Gastroesophageal sphincter (tissue), 4 donors: ENCODE results near the gene OR5A2. TPM values are rescaled to one million over a fixed set of nuclear protein-coding genes. Genes with fewer than 3 reads are reported as not detected.
"Not testable (repeated sequence)": the region's sequence is repeated elsewhere in the genome, so short reads cannot be mapped to it uniquely, and the experiment has no call there.

Experiments used
- ATAC-seq: fragments of 150-250 bp; one replicate; pipeline ENCODE4 v1.9.1; 2016; ENCODE audit warnings: mild to moderate bottlenecking, moderate library complexity
- H3K27ac ChIP-seq, 4 donors: fragments of 200-600 bp; sonication (generic) in 3 of 4; 1 replicate in 3 of 4; 2 replicates in 1 of 4; pipeline ENCODE4 v1.5.1; 2016 to 2019
- H3K27me3 ChIP-seq: fragments of 200-600 bp; sonication (generic); one replicate; pipeline ENCODE4 v1.5.1; 2019
- H3K36me3 ChIP-seq, 2 donors: fragments of 200-600 bp; sonication (generic); one replicate each; pipeline ENCODE4 v1.5.1; 2019; ENCODE audit warnings: control low read depth in 1 of 2
- H3K4me1 ChIP-seq, 3 donors: fragments of 200-600 bp; sonication (generic); 1 replicate in 2 of 3; 2 replicates in 1 of 3; pipeline ENCODE4 v1.5.1; 2016 to 2019; ENCODE audit warnings: control low read depth in 2 of 3
- H3K4me3 ChIP-seq, 2 donors: fragments of 200-600 bp; sonication (generic); one replicate each; pipeline ENCODE4 v1.5.1; 2019; ENCODE audit warnings: mild to moderate bottlenecking in 1 of 2, moderate library complexity in 1 of 2
- H3K9me3 ChIP-seq, 3 donors: fragments of 200-600 bp; sonication (generic); one replicate each; pipeline ENCODE4 v1.5.1; 2017 to 2019; ENCODE audit warnings: control low read depth in 2 of 3
- CTCF ChIP-seq, 4 experiments: fragments of 200-600 bp in 2 of 4; fragments of 450-650 bp in 2 of 4; sonication (generic) in 1 of 4; IDR thresholded peaks; one replicate each; pipeline ENCODE4 v1.5.1; 2017 to 2019; ENCODE audit warnings: antibody characterized with exemption in 4 of 4, mild to moderate bottlenecking in 2 of 4, moderate library complexity in 2 of 4
- EP300 ChIP-seq: sonication (generic); formaldehyde crosslinking; IDR thresholded peaks from one replicate; pipeline ENCODE4 v1.6.1; 2017; ENCODE audit warnings: antibody characterized with exemption, mild to moderate bottlenecking
- POLR2A ChIP-seq, 2 donors: fragments of 450-650 bp; IDR thresholded peaks; one replicate each; pipeline ENCODE4 v1.6.1; 2017; ENCODE audit warnings: antibody characterized with exemption in 2 of 2, mild to moderate bottlenecking in 2 of 2, moderate library complexity in 1 of 2
- POLR2AphosphoS5 ChIP-seq: sonication (generic); formaldehyde crosslinking; IDR thresholded peaks from one replicate; pipeline ENCODE4 v1.6.1; 2017; ENCODE audit warnings: antibody characterized with exemption
- WGBS, 2 donors: methylation state at CpG; one replicate each; pipeline ENCODE4 v1.1.5; 2018; ENCODE audit warnings: low coverage in 1 of 2; 5-methylcytosine and 5-hydroxymethylcytosine counted together
- total RNA-seq, 4 donors: library from RNA; depleted of rRNA; stranded (reverse); fragments of >200 nt; gene quantifications; one replicate each; pipeline ENCODE4 v1.1.0, GENCODE V29; 2016

The OR5A2 gene
- total RNA-seq, 4 donors from 2014 or later = not detected

DNA sequence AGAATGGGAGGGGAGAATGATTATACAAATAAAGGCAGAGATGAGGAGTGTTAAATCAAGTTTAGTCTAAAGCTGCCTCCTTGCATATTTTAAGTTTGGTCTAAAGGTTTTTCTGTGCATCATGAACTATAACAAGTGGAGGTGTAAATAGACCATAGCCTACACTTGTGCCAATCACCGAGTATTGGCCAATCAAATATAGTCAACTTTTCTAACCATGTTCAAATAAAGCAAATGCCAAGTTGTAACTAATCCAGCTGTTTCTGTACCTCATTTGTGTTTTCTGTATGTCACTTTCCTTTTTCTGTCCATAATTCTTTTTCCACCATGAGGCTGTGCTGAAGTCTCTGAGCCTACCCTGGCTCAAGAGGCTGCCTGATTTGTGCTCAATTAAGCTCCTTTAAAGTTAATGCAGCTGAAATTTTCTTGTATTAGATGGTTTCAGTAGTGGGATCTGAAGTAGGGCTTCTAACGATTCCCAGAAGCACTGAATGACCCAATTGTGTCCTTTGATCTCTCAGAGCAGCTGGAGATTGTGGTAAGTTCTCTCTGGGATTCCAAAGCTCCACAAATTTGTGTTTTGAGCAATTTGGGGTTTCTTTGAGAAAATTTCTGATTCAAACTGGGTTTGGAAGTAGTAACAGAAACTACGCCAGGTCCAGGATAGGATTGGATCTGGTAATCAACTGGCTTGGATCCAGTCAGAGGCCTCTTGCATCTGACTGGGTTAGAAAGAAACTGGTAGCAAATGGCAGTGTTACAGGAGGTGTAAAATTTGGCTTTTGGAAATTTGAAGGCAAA, 25.6 kb downstream of the OR5A2 start:
- Histone ChIP-seq H3K4me1 (no peaks in the 10 kb centered on the region), H3K4me3 (no peak overlapping the region), H3K27ac (no peak overlapping the region), H3K36me3 (no peaks in the 10 kb centered on the region), H3K27me3 (no peaks in the 10 kb centered on the region), H3K9me3 (no peaks in the 10 kb centered on the region)
- WGBS, 2 donors = 65 to 90% methylated on average over 2 to 3 of the region's 3 CpGs
- ATAC-seq = no peak
- TF ChIP-seq POLR2A (IDR thresholded peaks at IDR 0.05) (no peak), POLR2AphosphoS5 (no peak), EP300 (no peak), CTCF (IDR thresholded peaks at IDR 0.05) (no peak)

DNA sequence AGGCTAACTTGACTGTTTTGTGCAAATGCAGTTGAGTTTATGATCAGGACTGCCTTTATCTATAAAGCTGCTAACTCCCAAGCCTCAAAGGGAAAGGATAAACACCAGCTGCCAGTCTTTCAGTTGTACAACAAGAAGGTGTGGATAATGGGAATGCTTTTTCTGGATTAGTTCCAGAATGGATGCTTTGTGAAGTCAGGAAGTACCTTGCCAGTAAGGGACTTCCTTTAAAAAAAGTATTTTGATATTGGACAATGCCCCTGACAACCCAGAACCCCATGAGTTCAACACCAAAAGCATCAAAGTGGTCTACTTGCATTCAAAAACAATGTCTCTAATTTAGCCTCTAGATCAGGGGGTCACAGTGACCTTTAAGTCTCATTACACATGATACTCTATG, 32.0 kb downstream of the OR5A2 start:
- Histone ChIP-seq H3K36me3 (no peaks in the 10 kb centered on the region), H3K9me3 (no peaks in the 10 kb centered on the region), H3K27ac (no peak overlapping the region), H3K4me1 (no peaks in the 10 kb centered on the region), H3K27me3 (no peaks in the 10 kb centered on the region), H3K4me3 (no peak overlapping the region)
- ATAC-seq = no peak
- TF ChIP-seq POLR2AphosphoS5 (no peak), EP300 (no peak)

DNA sequence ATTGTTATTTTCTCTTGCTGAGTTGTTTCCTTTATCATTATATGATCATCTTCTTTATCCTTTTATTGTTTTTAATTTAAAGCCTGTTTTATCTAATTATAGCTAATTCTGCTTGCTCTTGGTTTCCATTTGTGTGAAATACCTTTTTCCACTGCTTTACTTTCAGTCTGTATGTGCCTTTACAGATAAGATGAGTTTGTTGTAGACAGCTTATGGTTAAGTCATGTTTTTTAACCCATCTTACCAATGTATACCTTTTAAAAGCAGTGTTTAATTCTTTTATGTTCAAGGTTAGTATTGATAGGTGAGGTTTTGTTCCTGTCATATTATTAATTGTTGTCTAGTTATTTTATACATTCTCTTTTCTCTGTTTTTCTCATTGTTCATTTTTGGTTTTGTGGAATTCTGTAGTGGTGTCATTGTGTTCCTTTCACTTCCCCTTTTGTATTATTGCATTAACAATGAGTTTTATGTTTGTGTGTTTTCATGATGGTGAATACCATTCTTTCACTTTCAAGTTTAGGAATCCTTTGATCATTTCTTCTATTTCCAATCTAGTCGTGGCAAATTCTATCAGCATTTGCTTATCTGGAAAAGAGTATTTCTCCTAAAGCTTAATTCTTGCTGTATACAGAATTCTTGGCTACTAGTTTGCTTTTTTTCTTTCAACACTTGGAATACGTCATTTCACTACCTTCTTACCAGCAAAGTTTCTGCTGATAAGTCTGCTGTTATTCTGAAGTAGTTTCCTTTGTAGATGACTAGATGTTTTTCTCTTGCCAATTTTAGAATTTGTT, 45.8 kb downstream of the OR5A2 start:
- WGBS, 2 donors = 46 to 50% methylated on average over 2 of the region's 2 CpGs
- Histone ChIP-seq H3K36me3 (no peaks in the 10 kb centered on the region), H3K4me3 (no peak overlapping the region), H3K9me3 (peaks cover 0 to 10% (median 0%) of the 10 kb centered on the region in 3 donors), H3K4me1 (no peaks in the 10 kb centered on the region), H3K27ac (no peak overlapping the region), H3K27me3 (no peaks in the 10 kb centered on the region)
- no peak for ATAC-seq
- TF ChIP-seq POLR2A (IDR thresholded peaks at IDR 0.05) (no peak), POLR2AphosphoS5 (no peak), EP300 (no peak), CTCF (IDR thresholded peaks at IDR 0.05) (no peak)

DNA sequence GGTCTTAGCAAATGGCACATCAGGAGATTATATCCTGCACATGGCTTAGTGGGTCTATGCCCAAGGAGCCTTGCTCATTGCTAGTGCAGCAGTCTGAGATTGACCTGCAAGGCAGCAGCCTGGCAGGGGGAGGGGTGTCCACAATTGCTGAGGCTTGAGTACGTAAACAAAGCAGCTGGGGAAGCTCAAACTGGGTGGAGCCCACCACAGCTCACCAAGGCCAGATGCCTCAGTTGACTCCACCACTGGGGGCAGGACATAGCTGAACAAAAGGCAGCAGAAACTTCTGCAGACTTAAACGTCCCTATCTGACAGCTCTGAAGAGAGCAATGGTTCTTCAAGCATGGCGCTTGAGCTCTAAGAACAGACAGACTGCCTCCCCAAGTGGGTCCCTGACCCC, 53.9 kb downstream of the OR5A2 start:
- not testable (repeated sequence) for H3K36me3 ChIP-seq, H3K27me3 ChIP-seq, H3K27ac ChIP-seq, H3K4me1 ChIP-seq, ATAC-seq, H3K4me3 ChIP-seq
- H3K9me3 ChIP-seq = peaks cover 0 to 40% (median 0%) of the 10 kb centered on the region in 3 donors
- WGBS, 2 donors = 20% methylated on average over 2 of the region's 3 CpGs; no CpG with 5 or more reads in 1 of the 2 donors

GRCh38 chr11:59368238-59369022, 57.8 kb downstream of the OR5A2 start:
- WGBS, 2 donors = 30 to 78% methylated on average over 2 to 3 of the region's 8 CpGs
- no peaks in the 10 kb centered on the region for H3K4me1 ChIP-seq
- peaks cover 0 to 40% (median 0%) of the 10 kb centered on the region in 3 donors for H3K9me3 ChIP-seq
- no peaks in the 10 kb centered on the region for H3K27me3 ChIP-seq
- no peaks in the 10 kb centered on the region for H3K36me3 ChIP-seq
- TF ChIP-seq EP300 (no peak), POLR2A (IDR thresholded peaks at IDR 0.05) (no peak), POLR2AphosphoS5 (no peak), CTCF (IDR thresholded peaks at IDR 0.05) (no peak)
- peak; percentile 41 for ATAC-seq
- no peak overlapping the region for H3K4me3 ChIP-seq
- no peak overlapping the region for H3K27ac ChIP-seq

Other genes starting within 250 kb of the OR5A2 start
- 10 to 100 TPM in 2 of 4 donors, 1 to 10 TPM in 2; 3.6 to 35.5 (median 11.4) TPM for gene MPEG1, start 213.5 kb downstream of the OR5A2 start, total RNA-seq
- gene OR5AN1, start 67.5 kb downstream of the OR5A2 start, total RNA-seq = not detected
- gene OR5A1, start 10.1 kb upstream of the OR5A2 start, total RNA-seq = not detected
- not detected for gene OR4D6, start 30.5 kb upstream of the OR5A2 start, total RNA-seq
- gene OR4D10, start 46.9 kb upstream of the OR5A2 start, total RNA-seq = not detected
- not detected for gene OR4D11, start 77.2 kb upstream of the OR5A2 start, total RNA-seq
- not detected for gene OR4D9, start 85.1 kb upstream of the OR5A2 start, total RNA-seq
- gene OSBP, start 189.4 kb upstream of the OR5A2 start, total RNA-seq = 10 to 100 TPM; 31.4 to 39.7 (median 38.1) TPM
- 10 to 100 TPM; 13.9 to 16.3 (median 15.5) TPM for gene PATL1, start 242.6 kb upstream of the OR5A2 start, total RNA-seq